Muscle of leg (tissue), 11 donors: Measurements from ENCODE around the gene MYO1G. TPM values are rescaled to one million over a fixed set of nuclear protein-coding genes. Genes with fewer than 3 reads are reported as not detected.
A peak's percentile ranks its signal among the peaks of the same experiment; 100 is the strongest.
"Not testable (repeated sequence)": the region's sequence is repeated elsewhere in the genome, so short reads cannot be mapped to it uniquely, and the experiment has no call there.

Experiments
- DNase-seq: peaks from one replicate; pipeline ENCODE4 v3.0.0; 2013
- H3K27ac ChIP-seq: one replicate; pipeline ENCODE4 v1.5.1; 2013; ENCODE audit warnings: mild to moderate bottlenecking, low read length, control low read depth
- H3K27me3 ChIP-seq: one replicate; pipeline ENCODE4 v1.6.1; 2013; ENCODE audit warnings: low read length; ENCODE audit not compliant: control insufficient read depth, insufficient read depth
- H3K36me3 ChIP-seq: one replicate; pipeline ENCODE4 v1.6.1; 2013; ENCODE audit warnings: low read length; ENCODE audit not compliant: control insufficient read depth, insufficient read depth
- H3K4me1 ChIP-seq: one replicate; pipeline ENCODE4 v1.6.1; 2013; ENCODE audit warnings: low read length; ENCODE audit not compliant: control insufficient read depth, insufficient read depth
- H3K4me3 ChIP-seq: one replicate; pipeline ENCODE4 v1.5.1; 2013; ENCODE audit warnings: low read length, control low read depth
- H3K9me3 ChIP-seq: replicated peaks from 2 replicates; pipeline ENCODE4 v1.6.1; 2013; ENCODE audit warnings: low read depth, low read length; ENCODE audit not compliant: control insufficient read depth
- WGBS: methylation state at CpG from one replicate; pipeline ENCODE4 v1.1.5; 2013; ENCODE audit warnings: missing lambda C conversion rate; ENCODE audit not compliant: insufficient coverage; 5-methylcytosine and 5-hydroxymethylcytosine counted together
- polyA plus RNA-seq, 8 donors: library from polyadenylated mRNA; unstranded; fragments of 120-200 nt; gene quantifications; one replicate each; pipeline versions ENCODE4 v1.2.1 to v1.2.3, GENCODE V29; 2013; ENCODE audit warnings: inconsistent platforms in 1 of 8, low replicate concordance in 1 of 8; ENCODE audit not compliant: insufficient read length in 8 of 8, insufficient read depth in 1 of 8
- total RNA-seq: library from RNA; stranded (reverse); fragments of 120-200 nt; gene quantifications from one replicate; pipeline ENCODE4 v1.2.4, GENCODE V29; 2013

Gene MYO1G
- total and polyA plus RNA-seq, 9 donors = 0.58 to 1.2 (median 0.68) TPM

GRCh38 chr7:44999245-45000092 is 20.7 kb upstream of the MYO1G start:
- H3K9me3 ChIP-seq = no peaks in the 10 kb centered on the region
- under 1% methylated on average over 39 of the region's 66 CpGs for WGBS
- H3K4me3 ChIP-seq = peak overlapping the region; percentile 61
- H3K27me3 ChIP-seq = no peaks in the 10 kb centered on the region
- H3K27ac ChIP-seq = peak overlapping the region; percentile 93
- peak; percentile 100 for DNase-seq
- peaks cover 6% of the 10 kb centered on the region for H3K36me3 ChIP-seq
- peaks cover 7% of the 10 kb centered on the region for H3K4me1 ChIP-seq

GRCh38 chr7:44998153-44998871 is 19.5 kb upstream of the MYO1G start:
- peaks cover 6% of the 10 kb centered on the region for H3K36me3 ChIP-seq
- peaks cover 7% of the 10 kb centered on the region for H3K4me1 ChIP-seq
- H3K9me3 ChIP-seq = no peaks in the 10 kb centered on the region
- no peak overlapping the region for H3K4me3 ChIP-seq
- DNase-seq = no peak
- no peaks in the 10 kb centered on the region for H3K27me3 ChIP-seq
- H3K27ac ChIP-seq = peak overlapping the region; percentile 15
- 76% methylated on average over 4 of the region's 4 CpGs for WGBS

GRCh38 chr7:44995555-44996493 is 17.0 kb upstream of the MYO1G start:
- DNase-seq = no peak
- no peak overlapping the region for H3K27ac ChIP-seq

DNA sequence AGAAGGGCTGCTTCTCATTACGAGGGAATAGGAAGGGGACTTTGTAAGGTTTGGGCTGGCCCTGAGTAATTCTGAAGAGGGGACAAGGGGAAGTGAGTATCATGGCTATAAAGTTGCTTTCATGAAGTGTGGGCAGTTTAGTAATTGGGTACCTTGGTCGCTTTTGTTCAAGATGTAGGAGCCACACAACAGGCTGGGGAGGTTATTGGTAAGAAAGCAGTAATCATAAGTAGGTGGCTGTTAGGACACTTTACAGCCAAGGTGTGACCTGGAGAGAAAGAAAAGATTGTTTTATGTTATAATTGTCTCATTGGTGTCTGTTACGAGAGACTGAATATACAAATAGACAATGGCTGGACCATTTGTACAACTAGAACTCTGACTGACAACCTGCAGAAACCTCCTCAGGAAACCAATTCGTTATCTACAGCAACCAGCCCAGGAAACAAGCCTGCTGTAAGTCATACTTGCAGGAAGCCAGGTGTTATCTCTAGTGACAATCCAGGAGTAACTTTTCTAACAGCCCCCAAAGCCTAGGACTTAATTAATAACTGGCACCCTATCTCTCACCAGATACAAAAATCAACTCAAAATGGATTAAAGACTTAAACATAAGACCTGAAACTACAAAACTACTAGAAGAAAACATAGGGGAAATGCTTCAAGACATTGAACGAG is 16.2 kb upstream of the MYO1G start:
- no peaks in the 10 kb centered on the region for H3K36me3 ChIP-seq
- no peaks in the 10 kb centered on the region for H3K4me1 ChIP-seq
- no peaks in the 10 kb centered on the region for H3K9me3 ChIP-seq
- no peak overlapping the region for H3K4me3 ChIP-seq
- DNase-seq = no peak
- no peak overlapping the region for H3K27ac ChIP-seq
- 70% methylated on average over 3 of the region's 5 CpGs for WGBS
- no peaks in the 10 kb centered on the region for H3K27me3 ChIP-seq

More at GRCh38 chr7:44995555-44996493, 17.0 kb upstream of the MYO1G start:
- Histone ChIP-seq H3K27me3 (no peaks in the 10 kb centered on the region), H3K36me3 (no peaks in the 10 kb centered on the region), H3K4me1 (no peaks in the 10 kb centered on the region), H3K9me3 (no peaks in the 10 kb centered on the region), H3K4me3 (no peak overlapping the region)
- WGBS = no CpG with 5 or more reads among the region's 8 CpGs

DNA sequence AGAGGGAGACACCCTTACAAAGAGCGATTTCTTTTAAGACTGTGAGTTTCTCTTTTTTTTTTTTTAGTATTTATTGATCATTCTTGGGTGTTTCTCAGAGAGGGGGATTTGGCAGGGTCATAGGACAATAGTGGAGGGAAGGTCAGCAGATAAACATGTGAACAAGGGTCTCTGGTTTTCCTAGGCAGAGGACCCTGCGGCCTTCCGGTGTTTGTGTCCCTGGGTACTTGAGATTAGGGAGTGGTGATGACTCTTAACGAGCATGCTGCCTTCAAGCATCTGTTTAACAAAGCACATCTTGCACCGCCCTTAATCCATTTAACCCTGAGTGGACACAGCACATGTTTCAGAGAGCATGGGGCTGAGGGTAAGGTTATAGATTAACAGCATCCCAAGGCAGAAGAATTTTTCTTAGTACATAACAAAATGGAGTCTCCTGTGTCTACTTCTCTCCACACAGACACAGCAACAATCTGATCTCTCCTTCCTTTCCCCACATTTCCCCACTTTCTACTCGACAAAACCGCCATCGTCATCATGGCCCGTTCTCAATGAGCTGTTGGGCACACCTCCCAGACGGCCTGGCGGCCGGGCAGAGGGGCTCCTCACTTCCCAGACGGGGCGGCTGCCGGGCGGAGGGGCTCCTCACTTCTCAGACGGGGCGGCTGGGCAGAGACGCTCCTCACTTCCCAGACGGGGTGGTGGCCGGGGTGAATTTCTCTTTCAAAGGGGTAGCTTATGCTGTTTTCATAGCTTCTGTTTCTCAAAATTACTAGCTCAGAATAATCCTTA is 13.4 kb upstream of the MYO1G start:
- not testable (repeated sequence) for H3K9me3 ChIP-seq, DNase-seq, H3K4me3 ChIP-seq, H3K27ac ChIP-seq, H3K36me3 ChIP-seq, H3K27me3 ChIP-seq, H3K4me1 ChIP-seq
- WGBS = 60% methylated on average over 1 of the region's 21 CpGs

DNA sequence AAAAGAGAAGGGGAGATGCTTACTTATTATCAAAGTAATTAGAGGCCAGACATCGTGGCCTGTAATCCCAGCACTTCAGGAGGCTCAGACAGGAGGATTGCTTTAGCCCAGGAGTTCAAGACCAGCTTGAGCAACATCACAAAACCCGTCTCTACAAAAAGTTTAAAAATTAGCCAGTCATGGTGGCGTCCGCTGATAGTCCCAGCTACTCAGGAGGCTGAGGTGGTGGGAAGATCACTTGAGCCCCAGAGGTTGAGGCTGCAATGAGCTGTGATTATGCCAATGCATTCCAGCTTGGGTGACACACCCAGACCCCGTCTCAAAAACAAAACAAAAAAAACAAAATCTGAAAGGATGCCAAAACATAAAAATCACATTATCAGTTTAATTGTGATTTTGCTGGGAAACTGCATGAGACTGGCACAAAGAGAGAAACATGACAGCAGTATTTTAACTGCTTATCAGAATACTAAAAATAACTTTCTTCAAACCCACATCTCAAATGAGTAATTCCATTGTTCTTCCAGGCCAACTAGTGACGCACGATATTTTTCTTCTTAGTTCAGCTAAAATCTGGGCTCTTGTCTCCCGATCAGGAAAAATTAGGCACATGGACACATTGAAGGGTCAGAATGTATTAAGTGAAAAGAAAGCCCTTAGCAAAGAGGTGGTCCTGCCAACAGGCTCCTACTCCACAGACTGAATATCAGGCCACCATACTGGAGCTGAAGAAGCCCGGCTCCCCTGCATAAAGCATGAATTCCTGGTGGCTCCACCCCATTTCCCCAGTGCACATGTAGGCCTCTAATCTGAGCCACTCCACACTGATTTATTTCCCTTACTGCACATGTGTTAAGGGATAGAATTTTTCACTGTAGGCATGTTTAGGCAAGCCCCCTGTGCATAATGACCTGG is 11.6 kb upstream of the MYO1G start:
- Histone ChIP-seq H3K9me3 (no peaks in the 10 kb centered on the region), H3K4me3 (no peak overlapping the region), H3K27ac (no peak overlapping the region), H3K4me1 (peaks cover 13% of the 10 kb centered on the region), H3K27me3 (no peaks in the 10 kb centered on the region), H3K36me3 (peaks cover 2% of the 10 kb centered on the region)
- WGBS = 85% methylated on average over 6 of the region's 9 CpGs
- no peak for DNase-seq

DNA sequence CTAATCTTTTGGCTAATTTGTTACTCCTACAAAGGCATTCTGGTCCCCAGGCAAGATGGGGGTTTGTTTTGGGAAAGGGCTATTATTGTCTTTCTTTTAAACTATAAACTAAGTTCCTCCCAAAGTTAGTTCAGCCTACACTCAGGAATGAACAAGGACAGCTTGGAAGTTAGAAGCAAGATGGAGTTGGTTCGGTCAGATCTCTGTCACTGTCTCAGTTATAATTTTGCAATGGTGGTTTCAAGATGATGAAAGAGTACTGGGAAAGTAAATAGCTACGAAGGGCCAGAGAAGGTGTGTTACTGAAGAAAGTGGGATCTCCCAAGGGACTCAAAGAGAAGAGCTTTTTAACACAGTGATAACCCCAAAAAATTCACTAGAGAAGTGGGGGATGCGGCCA is 10.3 kb upstream of the MYO1G start:
- no peaks in the 10 kb centered on the region for H3K9me3 ChIP-seq
- no peak overlapping the region for H3K4me3 ChIP-seq
- 100% methylated on average over 2 of the region's 3 CpGs for WGBS
- DNase-seq = no peak
- H3K27ac ChIP-seq = no peak overlapping the region
- H3K4me1 ChIP-seq = peaks cover 24% of the 10 kb centered on the region
- H3K36me3 ChIP-seq = peaks cover 14% of the 10 kb centered on the region
- no peaks in the 10 kb centered on the region for H3K27me3 ChIP-seq

- DNase-seq = no peak
- Histone ChIP-seq H3K4me3 (no peak overlapping the region), H3K27ac (no peak overlapping the region), H3K27me3 (no peaks in the 10 kb centered on the region), H3K36me3 (peaks cover 18% of the 10 kb centered on the region), H3K4me1 (peaks cover 25% of the 10 kb centered on the region), H3K9me3 (no peaks in the 10 kb centered on the region)
- 71% methylated on average over 3 of the region's 4 CpGs for WGBS
These were observed 9.9 kb upstream of the MYO1G start for GRCh38 chr7:44988701-44989100.
